B cell (primary cell): ENCODE data around the gene ESPN.

Source experiments
- EZH2 ChIP-seq: IDR thresholded peaks from 2 replicates; pipeline ENCODE4 v1.6.1; 2012; ENCODE audit warnings: borderline replicate concordance, low read depth, mild to moderate bottlenecking, moderate library complexity, low read length; ENCODE audit not compliant: insufficient read depth, poor library complexity, severe bottlenecking
- TF ChIP-seq, protein P1 (sequence below): fragments of 200-600 bp; IDR thresholded peaks from one replicate; pipeline ENCODE4 v1.8.0; 2022; ENCODE audit warnings: antibody characterized with exemption, mild to moderate bottlenecking

DNA sequence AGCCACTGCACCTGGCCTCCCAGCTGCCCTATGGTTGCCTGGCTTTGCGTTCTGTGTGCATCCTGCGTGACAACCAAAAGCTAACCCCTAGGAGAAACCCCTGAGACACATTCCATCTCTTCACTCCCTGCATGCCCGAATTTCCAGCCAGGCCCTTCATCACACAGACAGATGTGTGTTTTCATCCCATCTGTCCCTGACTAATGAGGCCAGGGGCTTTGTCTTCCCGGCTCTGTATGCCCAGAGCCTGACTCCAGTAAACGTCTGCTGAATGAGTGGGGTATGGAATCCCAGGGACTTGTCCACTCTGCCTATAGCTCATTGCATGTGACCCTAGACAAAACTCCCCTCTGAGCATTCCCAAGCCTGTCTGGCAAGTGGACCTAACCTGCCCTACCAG is 9.6 kb downstream of the ESPN start:
- TF ChIP-seq, protein P1, sequence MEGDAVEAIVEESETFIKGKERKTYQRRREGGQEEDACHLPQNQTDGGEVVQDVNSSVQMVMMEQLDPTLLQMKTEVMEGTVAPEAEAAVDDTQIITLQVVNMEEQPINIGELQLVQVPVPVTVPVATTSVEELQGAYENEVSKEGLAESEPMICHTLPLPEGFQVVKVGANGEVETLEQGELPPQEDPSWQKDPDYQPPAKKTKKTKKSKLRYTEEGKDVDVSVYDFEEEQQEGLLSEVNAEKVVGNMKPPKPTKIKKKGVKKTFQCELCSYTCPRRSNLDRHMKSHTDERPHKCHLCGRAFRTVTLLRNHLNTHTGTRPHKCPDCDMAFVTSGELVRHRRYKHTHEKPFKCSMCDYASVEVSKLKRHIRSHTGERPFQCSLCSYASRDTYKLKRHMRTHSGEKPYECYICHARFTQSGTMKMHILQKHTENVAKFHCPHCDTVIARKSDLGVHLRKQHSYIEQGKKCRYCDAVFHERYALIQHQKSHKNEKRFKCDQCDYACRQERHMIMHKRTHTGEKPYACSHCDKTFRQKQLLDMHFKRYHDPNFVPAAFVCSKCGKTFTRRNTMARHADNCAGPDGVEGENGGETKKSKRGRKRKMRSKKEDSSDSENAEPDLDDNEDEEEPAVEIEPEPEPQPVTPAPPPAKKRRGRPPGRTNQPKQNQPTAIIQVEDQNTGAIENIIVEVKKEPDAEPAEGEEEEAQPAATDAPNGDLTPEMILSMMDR, result no peak
- TF ChIP-seq EZH2, result no peak
